HFF-Myc (cell line): Measurements from ENCODE around the gene NIPA2.

Experiments
- DNase-seq: peaks from one replicate; pipeline ENCODE4 v3.0.0-alpha.2; 2011; ENCODE audit warnings: low read depth; ENCODE audit errors: extremely low read depth
- H3K4me3 ChIP-seq: replicated peaks from 2 replicates; pipeline ENCODE4 v1.5.1; 2011; ENCODE audit warnings: low read depth, mild to moderate bottlenecking, control low read depth, low read length
- CTCF ChIP-seq: IDR thresholded peaks from 2 replicates; pipeline ENCODE4 v1.5.1; 2012; ENCODE audit warnings: mild to moderate bottlenecking, low read depth, low read length, control low read depth; ENCODE audit errors: missing control alignments

The NIPA2 gene

GRCh38 chr15:22893881-22894280 lies 55.4 kb downstream of the NIPA2 start:
- no peak for TF ChIP-seq CTCF
- H3K4me3 ChIP-seq, result no peak overlapping the region
- DNase-seq, result no peak

- no peak for TF ChIP-seq CTCF
- no peak overlapping the region for H3K4me3 ChIP-seq
- DNase-seq, result no peak
Measured at GRCh38 chr15:22895465-22896190, 57.2 kb downstream of the NIPA2 start.

- no peak for DNase-seq
- no peak for TF ChIP-seq CTCF
Measured at GRCh38 chr15:22902046-22902445, 63.6 kb downstream of the NIPA2 start.

GRCh38 chr15:22902578-22902977 lies 64.1 kb downstream of the NIPA2 start:
- DNase-seq, result no peak
- no peak for TF ChIP-seq CTCF
- H3K4me3 ChIP-seq, result no peak overlapping the region

More at GRCh38 chr15:22902046-22902445, 63.6 kb downstream of the NIPA2 start:
- H3K4me3 ChIP-seq, result no peak overlapping the region

GRCh38 chr15:22902981-22903380 lies 64.5 kb downstream of the NIPA2 start:
- no peak for DNase-seq
- no peak overlapping the region for H3K4me3 ChIP-seq
- TF ChIP-seq CTCF, result no peak

GRCh38 chr15:22903427-22903826 lies 65.0 kb downstream of the NIPA2 start:
- no peak for TF ChIP-seq CTCF
- no peak for DNase-seq
- H3K4me3 ChIP-seq, result no peak overlapping the region

GRCh38 chr15:22903961-22904534 lies 65.6 kb downstream of the NIPA2 start:
- DNase-seq, result no peak
- H3K4me3 ChIP-seq, result no peak overlapping the region
- no peak for TF ChIP-seq CTCF
